K562 (cell line): ENCODE data around the gene MARCHF3.

Experiments used
- CSDE1 ChIP-seq, 2 experiments: fragments of 450-650 bp; IDR thresholded peaks; 2 replicates each; pipeline ENCODE4 v1.6.1; 2016; ENCODE audit warnings: mild to moderate bottlenecking in 1 of 2
- EZH2 ChIP-seq: IDR thresholded peaks from 2 replicates; pipeline ENCODE4 v1.6.1; 2012; ENCODE audit warnings: low read depth, mild to moderate bottlenecking, inconsistent platforms, low read length, borderline replicate concordance
- FOXJ3 ChIP-seq: sonication (generic); formaldehyde crosslinking; IDR thresholded peaks from 2 replicates; pipeline ENCODE4 v1.4.0; 2020; ENCODE audit warnings: mild to moderate bottlenecking, missing genetic modification reagents
- FOXM1 ChIP-seq, 2 experiments: fragments of 450-650 bp in 1 of 2; sonication (generic) in 1 of 2; formaldehyde crosslinking in 1 of 2; IDR thresholded peaks; 2 replicates each; pipeline versions ENCODE4 v1.6.1 to v1.9.0; 2017 to 2022; ENCODE audit warnings: low read depth in 2 of 2, mild to moderate bottlenecking in 2 of 2, missing genetic modification reagents in 1 of 2, moderate library complexity in 1 of 2
- HDAC6 ChIP-seq: IDR thresholded peaks from 2 replicates; pipeline ENCODE4 v1.6.1; 2012; ENCODE audit warnings: low read depth, mild to moderate bottlenecking, control low read depth, inconsistent platforms, low read length, moderate library complexity
- POLR2A ChIP-seq: fragments of 450-650 bp; conservative IDR thresholded peaks from 2 replicates; pipeline ENCODE4 v1.6.1; 2016
- POLR2AphosphoS5 ChIP-seq: IDR thresholded peaks from 2 replicates; pipeline ENCODE4 v1.6.1; 2011; ENCODE audit warnings: mild to moderate bottlenecking, low read depth, low read length, moderate library complexity; ENCODE audit not compliant: control insufficient read depth, insufficient read depth
- REST ChIP-seq, 2 experiments: fragments of 450-650 bp; formaldehyde crosslinking in 1 of 2; IDR thresholded peaks; 2 replicates each; pipeline versions ENCODE4 v1.4.0 to v1.6.1; 2014 to 2020; ENCODE audit warnings: mild to moderate bottlenecking in 2 of 2, borderline replicate concordance in 1 of 2, low read depth in 1 of 2
- THRA ChIP-seq: fragments of 450-650 bp; IDR thresholded peaks from 2 replicates; pipeline ENCODE4 v1.6.1; 2017; ENCODE audit warnings: mild to moderate bottlenecking, moderate library complexity
- U2AF2 ChIP-seq: fragments of 200-400 bp; formaldehyde crosslinking; optimal IDR thresholded peaks from 2 replicates; pipeline ENCODE3; 2017; ENCODE audit warnings: low read depth, mild to moderate bottlenecking, low read length
- TF ChIP-seq, protein P1 (sequence below), 3 experiments: IDR thresholded peaks in 2 of 3; conservative IDR thresholded peaks in 1 of 3; 2 replicates each; pipeline ENCODE4 v1.5.1; 2011 to 2012; ENCODE audit warnings: low read length in 3 of 3, mild to moderate bottlenecking in 3 of 3, control low read depth in 2 of 3, improper control_type of control experiment in 1 of 3, inconsistent platforms in 1 of 3, low read depth in 1 of 3, mixed read lengths in 1 of 3, moderate library complexity in 1 of 3; ENCODE audit not compliant: insufficient read depth in 2 of 3

GRCh38 chr5:126915496-126915895 is 114.9 kb downstream of the MARCHF3 start:
- no peak for TF ChIP-seq REST (IDR thresholded peaks at IDR 0.05; ENCODE audit: borderline replicate concordance)
- TF ChIP-seq REST (CRISPR knock-in tag; IDR thresholded peaks at IDR 0.05; ENCODE audit: low read depth) = no peak
- TF ChIP-seq POLR2AphosphoS5 = no peak
- TF ChIP-seq EZH2 = no peak
- TF ChIP-seq FOXM1 (IDR thresholded peaks at IDR 0.05; ENCODE audit: low read depth) = no peak
- no peak for TF ChIP-seq FOXM1 (CRISPR knock-in tag; IDR thresholded peaks at IDR 0.05; ENCODE audit: low read depth)
- no peak for TF ChIP-seq THRA
- TF ChIP-seq, protein P1, sequence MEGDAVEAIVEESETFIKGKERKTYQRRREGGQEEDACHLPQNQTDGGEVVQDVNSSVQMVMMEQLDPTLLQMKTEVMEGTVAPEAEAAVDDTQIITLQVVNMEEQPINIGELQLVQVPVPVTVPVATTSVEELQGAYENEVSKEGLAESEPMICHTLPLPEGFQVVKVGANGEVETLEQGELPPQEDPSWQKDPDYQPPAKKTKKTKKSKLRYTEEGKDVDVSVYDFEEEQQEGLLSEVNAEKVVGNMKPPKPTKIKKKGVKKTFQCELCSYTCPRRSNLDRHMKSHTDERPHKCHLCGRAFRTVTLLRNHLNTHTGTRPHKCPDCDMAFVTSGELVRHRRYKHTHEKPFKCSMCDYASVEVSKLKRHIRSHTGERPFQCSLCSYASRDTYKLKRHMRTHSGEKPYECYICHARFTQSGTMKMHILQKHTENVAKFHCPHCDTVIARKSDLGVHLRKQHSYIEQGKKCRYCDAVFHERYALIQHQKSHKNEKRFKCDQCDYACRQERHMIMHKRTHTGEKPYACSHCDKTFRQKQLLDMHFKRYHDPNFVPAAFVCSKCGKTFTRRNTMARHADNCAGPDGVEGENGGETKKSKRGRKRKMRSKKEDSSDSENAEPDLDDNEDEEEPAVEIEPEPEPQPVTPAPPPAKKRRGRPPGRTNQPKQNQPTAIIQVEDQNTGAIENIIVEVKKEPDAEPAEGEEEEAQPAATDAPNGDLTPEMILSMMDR (IDR thresholded peaks at IDR 0.05 in 2 of 3, conservative IDR thresholded peaks at IDR 0.05 in 1 of 3; ENCODE audit: insufficient read depth in 2 of 3, low read depth in 1 of 3, low read length in 3 of 3) = no peak
- TF ChIP-seq CSDE1 (IDR thresholded peaks at IDR 0.05) = no peak
- TF ChIP-seq U2AF2 = no peak
- no peak for TF ChIP-seq POLR2A
- no peak for TF ChIP-seq FOXJ3 (CRISPR knock-in tag)
- no peak for TF ChIP-seq HDAC6
